Natural killer cell treated with Interleukin-12 subunit alpha and Interleukin-12 subunit beta and Interleukin-15 and Interleukin-18, amount 100 ng/mL, for 72 hours (primary cell): ENCODE results near the gene TSEN2. TPM values are rescaled to one million over a fixed set of nuclear protein-coding genes. Genes with fewer than 3 reads are reported as not detected.
A peak's percentile ranks its signal among the peaks of the same experiment; 100 is the strongest.
"Not testable (repeated sequence)": the region's sequence is repeated elsewhere in the genome, so short reads cannot be mapped to it uniquely, and the experiment has no call there.

Experiments
- ATAC-seq, 2 donors: fragments of 150-1000 bp; cut with Tn5 transposase in 1 of 2; sonication (Bioruptor Pico), chemical (Tn5 transposase) in 1 of 2; 2 replicates each; pipeline ENCODE4 v1.10.0; 2021
- DNase-seq: peaks from one replicate; pipeline ENCODE4 v3.0.0; 2022; ENCODE audit warnings: low spot score
- H3K27ac Mint-ChIP-seq, 2 donors: 1 replicate in 1 of 2; 2 replicates in 1 of 2; pipeline ENCODE4 v1.8.0; 2022; ENCODE audit warnings: mixed read lengths in 2 of 2, mild to moderate bottlenecking in 1 of 2, moderate library complexity in 1 of 2
- H3K27me3 Mint-ChIP-seq, 2 donors: 1 replicate in 1 of 2; 2 replicates in 1 of 2; pipeline ENCODE4 v1.8.0; 2022; ENCODE audit warnings: mixed read lengths in 2 of 2
- H3K36me3 Mint-ChIP-seq: one replicate; pipeline ENCODE4 v1.8.0; 2022; ENCODE audit warnings: mixed read lengths
- H3K4me1 Mint-ChIP-seq, 2 donors: 1 replicate in 1 of 2; 2 replicates in 1 of 2; pipeline ENCODE4 v1.8.0; 2022; ENCODE audit warnings: low read depth in 2 of 2, mixed read lengths in 2 of 2, mild to moderate bottlenecking in 1 of 2
- H3K4me3 Mint-ChIP-seq: one replicate; pipeline ENCODE4 v1.8.0; 2022; ENCODE audit warnings: mixed read lengths
- H3K9me3 Mint-ChIP-seq: 2 replicates; pipeline ENCODE4 v1.8.0; 2022; ENCODE audit warnings: mixed read lengths
- total RNA-seq, 2 donors: library from RNA; stranded (reverse); gene quantifications; one replicate each; pipeline ENCODE4 v1.2.3, GENCODE V29; 2022

The TSEN2 gene
- total RNA-seq, 2 donors from 2014 or later, result 12.9 to 32.1 TPM

DNA sequence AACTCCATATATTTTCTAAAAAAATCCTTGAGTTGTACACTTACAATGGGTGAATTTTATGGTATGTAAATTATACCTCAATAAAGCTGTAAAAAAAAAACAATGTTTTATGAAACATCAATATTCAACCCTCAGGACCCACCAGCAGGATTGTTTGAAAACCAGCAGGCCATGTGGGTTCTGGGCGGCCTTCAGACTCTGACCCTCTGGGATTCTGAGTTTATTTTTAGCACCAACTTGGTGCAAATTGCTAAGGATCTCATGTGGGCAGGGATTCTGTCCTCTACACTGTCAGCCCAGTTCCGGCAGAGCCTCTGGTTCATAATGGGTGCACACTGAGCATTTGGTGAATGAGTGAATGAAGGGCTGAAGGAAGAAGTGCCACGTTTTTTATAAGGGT, 24.2 kb upstream of the TSEN2 start:
- H3K9me3 Mint-ChIP-seq, result no peaks in the 10 kb centered on the region
- H3K4me3 Mint-ChIP-seq, result no peak overlapping the region
- H3K27me3 Mint-ChIP-seq, result peaks cover 0 to 7% of the 10 kb centered on the region in 2 donors
- no peaks in the 10 kb centered on the region for H3K36me3 Mint-ChIP-seq
- no peak overlapping the region for H3K27ac Mint-ChIP-seq
- H3K4me1 Mint-ChIP-seq, result no peaks in the 10 kb centered on the region
- ATAC-seq, result no peak
- no peak for DNase-seq

DNA sequence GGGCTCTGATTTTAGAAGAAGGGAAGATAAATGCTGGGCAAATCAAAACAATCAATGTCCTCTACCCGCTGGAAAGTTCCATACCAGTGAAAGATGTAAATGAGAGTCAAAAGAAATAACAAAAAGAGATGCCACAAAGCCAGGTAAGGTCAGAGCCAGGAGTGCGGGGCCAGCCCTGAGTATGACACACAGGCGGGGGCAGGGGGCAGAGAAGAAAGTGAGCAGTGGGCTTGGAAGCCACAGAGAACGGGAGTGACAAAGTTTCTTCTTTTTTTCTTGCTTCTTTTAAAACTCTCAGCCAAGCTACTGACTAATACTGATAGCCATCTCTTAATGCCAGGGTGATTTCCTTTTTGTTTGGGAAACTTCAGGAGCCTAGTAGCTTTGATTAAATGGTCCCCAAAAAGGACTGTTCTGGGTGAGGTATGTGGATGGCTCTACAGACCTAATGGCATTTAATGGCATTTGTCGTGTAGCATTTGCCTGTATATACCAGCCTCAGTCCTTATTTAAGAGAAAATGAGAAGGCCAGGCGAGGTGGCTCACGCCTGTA, 23.1 kb upstream of the TSEN2 start:
- Mint-ChIP-seq H3K27ac (no peak overlapping the region), H3K36me3 (no peaks in the 10 kb centered on the region), H3K9me3 (no peaks in the 10 kb centered on the region), H3K4me3 (no peak overlapping the region), H3K4me1 (no peaks in the 10 kb centered on the region), H3K27me3 (peaks cover 0 to 7% of the 10 kb centered on the region in 2 donors)
- DNase-seq (no peak), ATAC-seq (no peak)

DNA sequence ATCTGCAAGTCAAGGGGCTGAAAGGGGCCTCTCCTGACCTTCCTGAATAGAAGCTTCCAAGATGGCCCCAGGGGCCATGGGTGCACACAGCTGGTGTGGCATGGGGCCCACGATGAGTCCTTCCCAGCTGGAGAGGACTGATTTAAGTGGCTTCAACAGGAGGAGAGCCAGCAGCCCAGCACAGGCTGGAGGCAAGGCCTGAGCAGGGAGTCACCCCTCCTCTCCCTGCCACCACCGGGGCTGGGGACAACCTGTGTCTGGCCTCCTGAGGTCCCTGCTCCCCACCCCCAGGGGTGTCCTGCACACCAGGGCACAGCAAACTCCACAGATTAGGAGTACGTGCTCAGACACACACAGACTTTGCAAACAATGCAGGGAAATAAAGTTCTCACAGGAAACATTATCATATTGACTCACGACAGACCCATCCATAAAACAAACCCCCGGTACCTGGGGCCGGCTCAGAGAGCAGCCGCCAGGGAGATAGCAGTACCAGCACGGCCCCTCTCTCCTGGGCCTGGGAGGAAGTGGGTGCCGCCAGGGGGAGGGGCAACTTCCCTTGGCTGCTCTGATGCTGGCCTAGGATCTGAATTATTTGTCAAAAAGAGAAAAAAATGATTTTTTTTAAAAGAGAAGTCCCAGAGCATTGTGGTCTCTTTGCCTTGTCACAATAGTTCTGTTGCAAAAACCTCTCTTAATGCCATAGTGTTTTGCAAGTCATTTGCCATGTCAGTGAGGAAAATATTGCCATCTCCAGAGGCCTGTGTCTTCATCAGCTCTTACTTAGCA, 21.9 kb upstream of the TSEN2 start:
- Mint-ChIP-seq H3K27me3 (peaks cover 0 to 7% of the 10 kb centered on the region in 2 donors), H3K4me3 (peak overlapping the region; percentile 13), H3K4me1 (no peaks in the 10 kb centered on the region), H3K9me3 (no peaks in the 10 kb centered on the region), H3K27ac (no peak overlapping the region), H3K36me3 (no peaks in the 10 kb centered on the region)
- ATAC-seq (peak; percentile 41 to 46), DNase-seq (peak; percentile 56)

DNA sequence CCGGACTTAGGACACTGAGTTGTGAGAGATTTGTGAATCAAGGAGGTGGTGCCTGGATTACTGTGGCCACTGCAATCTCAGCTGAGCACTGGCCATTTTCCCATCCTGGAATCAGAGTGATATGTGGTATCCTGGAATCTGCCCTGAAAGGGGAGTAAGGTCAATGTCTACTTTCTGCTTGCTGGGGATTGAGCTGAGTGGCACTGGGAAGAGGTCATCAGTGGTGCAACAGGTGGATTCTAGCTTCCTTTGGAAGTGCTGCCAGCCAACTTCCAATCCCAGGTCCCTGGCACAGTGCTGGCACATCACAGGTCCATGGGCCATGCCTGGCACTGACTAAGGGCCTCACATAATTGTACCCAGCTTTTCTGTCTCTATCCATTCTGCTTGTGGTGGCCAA, 20.6 kb upstream of the TSEN2 start:
- Mint-ChIP-seq H3K4me1 (no peaks in the 10 kb centered on the region), H3K27ac (no peak overlapping the region), H3K36me3 (no peaks in the 10 kb centered on the region), H3K4me3 (no peak overlapping the region), H3K9me3 (no peaks in the 10 kb centered on the region), H3K27me3 (peaks cover 0 to 8% of the 10 kb centered on the region in 2 donors)
- ATAC-seq (no peak), DNase-seq (no peak)

DNA sequence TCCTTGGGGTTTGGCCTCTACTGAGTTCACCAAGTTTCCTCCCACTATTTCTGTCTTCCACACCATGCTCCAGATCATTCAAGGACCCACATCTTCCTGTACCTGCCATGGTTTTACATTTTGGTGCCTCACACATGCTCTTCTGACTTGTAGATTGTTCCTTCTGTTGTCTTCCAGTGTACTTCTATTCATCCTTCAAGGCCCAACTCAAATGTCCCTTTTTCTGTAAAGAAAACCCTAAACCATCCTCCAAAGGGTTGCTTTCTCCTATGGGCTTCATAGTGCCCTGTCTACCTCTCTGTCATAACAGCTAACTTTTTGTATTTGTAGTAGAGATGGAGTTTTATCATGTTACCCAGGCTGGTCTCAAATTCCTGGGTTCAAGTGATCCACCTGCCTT, 20.1 kb upstream of the TSEN2 start:
- no peaks in the 10 kb centered on the region for H3K4me1 Mint-ChIP-seq
- peaks cover 0 to 8% of the 10 kb centered on the region in 2 donors for H3K27me3 Mint-ChIP-seq
- no peak for ATAC-seq
- no peak overlapping the region for H3K27ac Mint-ChIP-seq
- H3K4me3 Mint-ChIP-seq, result no peak overlapping the region
- no peak for DNase-seq
- H3K36me3 Mint-ChIP-seq, result no peaks in the 10 kb centered on the region
- no peaks in the 10 kb centered on the region for H3K9me3 Mint-ChIP-seq

DNA sequence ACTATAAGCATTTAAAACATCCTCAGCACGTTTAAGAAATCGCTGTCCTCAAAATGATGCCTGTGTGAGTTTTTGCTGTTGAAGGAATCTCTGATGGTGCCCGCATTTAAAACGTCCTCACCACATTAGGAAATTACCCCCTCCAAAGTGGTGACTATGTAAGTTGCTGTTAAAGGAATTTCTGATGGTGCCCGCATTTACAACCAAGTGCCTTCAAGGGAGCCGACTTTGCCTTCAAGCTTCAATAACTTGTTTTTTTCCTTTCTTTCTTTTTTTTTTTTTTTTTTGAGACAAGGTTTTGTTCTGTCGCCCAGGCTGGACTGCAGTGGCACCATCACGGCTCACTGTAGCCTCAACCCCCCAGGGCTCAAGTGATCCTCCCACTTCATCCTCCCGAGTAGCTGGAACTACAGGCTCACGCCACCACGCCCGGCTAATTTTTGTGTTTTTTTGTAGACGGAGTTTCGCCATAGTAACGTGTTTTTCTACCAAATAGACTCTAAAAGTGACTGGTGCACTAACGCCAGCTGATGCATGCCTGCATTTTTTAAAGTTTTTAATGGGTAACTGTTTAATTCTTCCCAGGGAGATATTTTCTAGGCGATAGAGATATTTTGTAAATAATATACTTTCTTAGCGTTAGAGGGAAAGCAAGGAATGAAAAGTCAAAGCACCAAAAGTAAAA, 19.0 kb upstream of the TSEN2 start:
- no peaks in the 10 kb centered on the region for H3K36me3 Mint-ChIP-seq
- ATAC-seq (no peak), DNase-seq (no peak)
- H3K4me3 Mint-ChIP-seq, result no peak overlapping the region
- H3K27ac Mint-ChIP-seq, result no peak overlapping the region
- no peaks in the 10 kb centered on the region for H3K9me3 Mint-ChIP-seq
- H3K4me1 Mint-ChIP-seq, result no peaks in the 10 kb centered on the region
- H3K27me3 Mint-ChIP-seq, result peaks cover 0 to 8% of the 10 kb centered on the region in 2 donors

DNA sequence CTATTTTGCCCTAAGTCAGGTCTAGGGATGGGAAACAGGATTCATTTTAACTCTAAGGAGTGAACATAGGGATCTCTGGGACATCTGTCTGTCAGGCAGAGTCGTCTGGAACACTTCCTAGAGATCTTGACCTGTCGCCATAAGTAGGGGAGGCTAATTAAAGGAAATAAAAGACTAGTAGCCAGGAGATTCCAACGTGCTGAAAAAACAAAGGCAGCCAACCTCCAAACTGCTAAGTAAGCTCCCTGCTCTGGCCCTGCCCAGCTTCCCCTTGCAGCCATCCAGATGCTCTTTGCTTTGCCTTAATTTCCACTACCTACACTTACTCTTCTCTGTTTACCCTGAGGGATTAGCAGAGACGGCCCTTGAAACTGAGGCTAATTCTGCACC, 18.4 kb upstream of the TSEN2 start:
- Mint-ChIP-seq H3K36me3 (no peaks in the 10 kb centered on the region), H3K4me1 (peaks cover 0 to 3% of the 10 kb centered on the region in 2 donors), H3K27ac (no peak overlapping the region)

DNA sequence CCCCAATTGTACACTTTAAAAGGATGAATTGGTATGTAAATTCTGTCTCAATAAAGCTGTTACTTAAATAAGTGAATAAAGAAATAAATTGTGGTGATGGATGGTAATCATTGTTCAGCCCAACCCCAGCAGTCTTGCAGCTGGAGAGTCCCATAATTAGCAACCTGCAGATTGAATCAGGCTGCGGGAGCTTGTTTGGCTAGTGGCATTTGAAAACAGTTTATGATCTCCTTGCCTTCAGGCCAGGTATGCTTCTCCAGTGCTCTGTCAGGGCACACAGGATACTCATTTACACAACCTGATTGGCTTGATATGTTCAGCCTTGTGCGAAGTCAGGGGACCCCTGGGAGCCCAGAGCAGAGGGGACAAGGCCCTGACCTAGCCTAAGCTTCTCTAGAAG, 16.5 kb upstream of the TSEN2 start:
- H3K27me3 Mint-ChIP-seq, result peaks cover 0 to 6% of the 10 kb centered on the region in 2 donors
- no peak for DNase-seq
- no peak overlapping the region for H3K27ac Mint-ChIP-seq
- H3K4me1 Mint-ChIP-seq, result peaks cover 0 to 17% of the 10 kb centered on the region in 2 donors
- H3K36me3 Mint-ChIP-seq, result no peaks in the 10 kb centered on the region
- no peaks in the 10 kb centered on the region for H3K9me3 Mint-ChIP-seq
- ATAC-seq, result no peak
- H3K4me3 Mint-ChIP-seq, result no peak overlapping the region

More for the DNA sequence above, 18.4 kb upstream of the TSEN2 start:
- H3K4me3 Mint-ChIP-seq, result no peak overlapping the region
- H3K9me3 Mint-ChIP-seq, result no peaks in the 10 kb centered on the region
- DNase-seq, result no peak
- H3K27me3 Mint-ChIP-seq, result peaks cover 0 to 8% of the 10 kb centered on the region in 2 donors
- no peak for ATAC-seq

DNA sequence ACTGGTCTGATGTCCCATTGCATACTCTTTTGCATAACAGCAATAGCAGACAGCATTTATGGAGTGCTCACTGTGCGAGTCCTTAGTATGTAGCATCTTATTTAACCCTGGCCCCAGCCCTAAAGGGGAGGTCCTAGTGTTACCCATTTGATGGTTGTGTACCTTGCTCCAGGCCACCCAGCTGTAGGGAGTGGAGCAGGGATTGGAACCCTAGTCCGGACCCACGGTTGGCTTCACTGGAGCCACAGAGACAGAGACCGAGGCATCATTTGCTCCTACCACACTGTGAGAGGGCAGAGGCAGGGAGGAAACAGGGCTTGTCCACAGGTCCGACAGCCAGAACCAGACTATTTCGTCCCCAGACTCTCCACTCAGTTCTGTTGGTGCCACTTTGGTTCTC, 16.0 kb upstream of the TSEN2 start:
- H3K27ac Mint-ChIP-seq, result peak overlapping the region in 1 of 2 donors; percentile 37
- H3K9me3 Mint-ChIP-seq, result no peaks in the 10 kb centered on the region
- peaks cover 0 to 20% of the 10 kb centered on the region in 2 donors for H3K4me1 Mint-ChIP-seq
- DNase-seq (no peak), ATAC-seq (peak in 1 of 2 donors; percentile 48)
- H3K27me3 Mint-ChIP-seq, result peaks cover 0 to 6% of the 10 kb centered on the region in 2 donors
- no peak overlapping the region for H3K4me3 Mint-ChIP-seq
- no peaks in the 10 kb centered on the region for H3K36me3 Mint-ChIP-seq

DNA sequence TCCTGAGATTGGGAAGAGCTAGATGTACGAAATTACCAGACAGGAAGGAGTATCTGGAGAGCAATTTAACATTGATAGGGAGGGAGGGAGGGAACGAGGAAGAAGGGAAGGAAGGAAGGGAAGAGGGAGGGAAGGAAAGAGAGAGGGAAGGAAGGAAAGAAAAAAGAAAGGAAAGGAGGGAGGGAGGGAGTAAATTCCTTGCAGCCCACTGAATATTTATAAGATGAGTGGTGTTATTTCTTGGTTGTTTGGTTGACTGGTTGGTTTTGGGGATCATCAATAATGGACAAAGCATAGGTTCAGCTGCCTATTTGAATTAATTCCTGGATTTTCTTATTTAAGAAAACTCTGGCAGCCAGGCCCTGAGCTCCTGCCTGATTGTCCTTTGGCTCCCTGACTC, 15.5 kb upstream of the TSEN2 start:
- ATAC-seq (no peak), DNase-seq (no peak)
- Mint-ChIP-seq H3K27ac (peak overlapping the region in 1 of 2 donors; percentile 37), H3K4me1 (peaks cover 0 to 24% of the 10 kb centered on the region in 2 donors), H3K27me3 (peaks cover 0 to 6% of the 10 kb centered on the region in 2 donors), H3K9me3 (no peaks in the 10 kb centered on the region), H3K36me3 (no peaks in the 10 kb centered on the region), H3K4me3 (no peak overlapping the region)

DNA sequence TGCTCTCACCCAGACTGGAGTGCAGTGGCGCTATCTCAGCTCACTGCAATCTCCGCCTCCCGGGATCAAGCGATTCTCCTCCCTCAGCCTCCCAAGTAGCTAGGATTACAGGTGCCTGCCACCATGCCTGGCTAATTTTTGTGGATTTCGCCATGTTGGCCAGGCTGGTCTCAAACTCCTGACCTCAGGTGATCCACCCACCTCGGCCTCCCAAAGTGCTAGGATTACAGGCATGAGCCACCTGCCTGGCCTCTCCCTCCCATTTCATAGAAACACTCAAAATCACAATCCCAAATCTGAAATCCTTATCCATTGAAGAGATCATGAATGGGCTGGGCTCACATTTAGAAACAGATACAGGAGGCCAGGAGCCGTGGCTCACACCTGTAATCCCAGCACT, 15.1 kb upstream of the TSEN2 start:
- H3K4me3 Mint-ChIP-seq, H3K36me3 Mint-ChIP-seq, H3K27me3 Mint-ChIP-seq, DNase-seq, ATAC-seq, H3K27ac Mint-ChIP-seq, H3K9me3 Mint-ChIP-seq: not testable (repeated sequence)
- H3K4me1 Mint-ChIP-seq, result peaks cover 0 to 24% of the 10 kb centered on the region in 2 donors

DNA sequence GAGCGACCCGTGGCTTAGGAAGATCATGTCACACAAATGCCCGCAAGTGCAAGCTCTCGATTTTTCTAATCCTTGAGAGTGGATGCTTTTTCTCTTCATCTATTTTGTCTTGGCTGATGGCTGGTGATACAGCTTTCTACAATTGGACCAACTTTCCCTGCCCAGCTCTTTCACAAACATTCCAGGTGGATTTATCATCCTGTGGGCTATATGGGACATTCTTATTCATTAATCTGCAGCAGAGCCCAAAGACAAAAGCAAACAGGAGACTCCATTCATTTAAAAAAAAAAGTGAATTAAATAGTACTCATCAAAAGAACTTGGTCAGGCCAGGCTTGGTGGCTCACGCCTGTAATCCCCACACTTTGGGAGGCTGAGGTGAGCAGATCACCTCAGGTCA, 14.2 kb upstream of the TSEN2 start:
- H3K4me3 Mint-ChIP-seq, result no peak overlapping the region
- no peaks in the 10 kb centered on the region for H3K36me3 Mint-ChIP-seq

DNA sequence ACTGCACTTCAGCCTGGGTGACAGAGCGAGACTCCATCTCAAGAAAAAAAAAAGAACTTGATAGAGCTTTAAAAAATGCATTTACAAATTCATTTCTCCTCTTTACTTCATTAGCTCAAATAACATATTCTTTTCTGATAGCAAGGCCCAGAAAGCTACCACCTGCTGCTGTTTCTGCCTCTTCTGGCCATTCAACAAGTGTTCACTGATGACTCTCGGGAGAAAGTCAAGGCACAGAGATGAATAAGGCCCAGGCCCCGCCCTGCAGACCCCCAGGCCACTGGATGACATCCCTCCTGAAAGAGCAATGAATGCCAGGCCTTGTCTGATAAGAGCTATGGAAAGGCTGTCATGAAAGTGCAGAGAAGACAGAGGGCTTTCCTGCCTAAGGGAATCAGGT, 13.6 kb upstream of the TSEN2 start:
- H3K4me1 Mint-ChIP-seq, result peaks cover 0 to 24% of the 10 kb centered on the region in 2 donors
- no peaks in the 10 kb centered on the region for H3K9me3 Mint-ChIP-seq
- H3K4me3 Mint-ChIP-seq, result peak overlapping the region; percentile 48
- H3K27ac Mint-ChIP-seq, result peak overlapping the region in 1 of 2 donors; percentile 81
- ATAC-seq (no peak), DNase-seq (no peak)
- H3K36me3 Mint-ChIP-seq, result no peaks in the 10 kb centered on the region
- peaks cover 0 to 6% of the 10 kb centered on the region in 2 donors for H3K27me3 Mint-ChIP-seq

More for the DNA sequence above, 14.2 kb upstream of the TSEN2 start:
- ATAC-seq, result no peak
- no peak for DNase-seq
- no peak overlapping the region for H3K27ac Mint-ChIP-seq
- H3K4me1 Mint-ChIP-seq, result peaks cover 0 to 24% of the 10 kb centered on the region in 2 donors
- H3K27me3 Mint-ChIP-seq, result peaks cover 0 to 6% of the 10 kb centered on the region in 2 donors
- H3K9me3 Mint-ChIP-seq, result no peaks in the 10 kb centered on the region

DNA sequence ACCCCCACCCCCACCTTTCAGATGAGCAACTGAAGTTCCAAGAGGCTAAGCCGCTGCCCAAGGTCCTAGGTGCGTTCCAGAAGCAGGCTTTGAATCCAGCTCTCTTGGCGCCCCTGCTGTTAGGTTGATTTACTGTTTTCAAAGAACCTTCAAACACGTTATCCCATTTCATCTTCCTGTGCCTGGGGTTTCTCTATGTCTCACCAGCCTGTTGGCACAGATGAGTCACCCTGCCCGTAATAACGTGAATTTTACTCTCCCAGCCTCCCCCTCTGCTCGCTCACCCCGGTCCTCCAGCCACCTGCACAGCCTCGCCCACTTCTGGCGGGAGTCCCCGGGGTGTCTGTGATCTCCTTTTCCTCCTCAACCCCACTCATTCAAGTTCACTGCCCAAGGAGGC, 13.0 kb upstream of the TSEN2 start:
- Mint-ChIP-seq H3K36me3 (no peaks in the 10 kb centered on the region), H3K27ac (peak overlapping the region in 1 of 2 donors; percentile 81), H3K4me3 (peak overlapping the region; percentile 48), H3K9me3 (no peaks in the 10 kb centered on the region), H3K4me1 (peaks cover 0 to 24% of the 10 kb centered on the region in 2 donors), H3K27me3 (peaks cover 0 to 6% of the 10 kb centered on the region in 2 donors)
- DNase-seq, result no peak
- peak in 1 of 2 donors; percentile 85 for ATAC-seq
